CD4-positive, CD25-positive, alpha-beta regulatory T cell (primary cell): ENCODE results near the gene CREM. TPM values are rescaled to one million over a fixed set of nuclear protein-coding genes. Genes with fewer than 3 reads are reported as not detected.
"Not testable (repeated sequence)": the region's sequence is repeated elsewhere in the genome, so short reads cannot be mapped to it uniquely, and the experiment has no call there.

Experiments used
- ATAC-seq, 2 donors: fragments of 150-1000 bp; cut with Tn5 transposase; one replicate each; pipeline ENCODE4 v1.10.0; 2021; ENCODE audit warnings: low read depth in 2 of 2, moderate number of reproducible peaks in 2 of 2, moderate library complexity in 1 of 2
- DNase-seq, 3 donors: peaks; one replicate each; pipeline versions ENCODE4 v3.0.0 to v3.0.0-alpha.2; 2012 to 2022; ENCODE audit warnings: mixed read lengths in 1 of 3
- H3K27ac ChIP-seq: one replicate; pipeline ENCODE4 v1.7.0; 2013; ENCODE audit warnings: mild to moderate bottlenecking, low read length; ENCODE audit not compliant: insufficient read depth, poor library complexity, severe bottlenecking
- H3K27me3 ChIP-seq: one replicate; pipeline ENCODE4 v1.7.0; 2013; ENCODE audit warnings: low read length; ENCODE audit not compliant: control insufficient read depth, insufficient read depth
- H3K36me3 ChIP-seq: one replicate; pipeline ENCODE4 v1.7.0; 2013; ENCODE audit warnings: mild to moderate bottlenecking, low read length, moderate library complexity; ENCODE audit not compliant: control insufficient read depth, insufficient read depth
- H3K4me1 ChIP-seq: 2 replicates; pipeline ENCODE4 v1.7.0; 2013; ENCODE audit warnings: mild to moderate bottlenecking, low read length; ENCODE audit not compliant: insufficient read depth, control insufficient read depth, poor library complexity, severe bottlenecking
- H3K4me3 ChIP-seq: one replicate; pipeline ENCODE4 v1.7.0; 2013; ENCODE audit warnings: low read depth, mild to moderate bottlenecking, low read length, moderate library complexity
- H3K9me3 ChIP-seq, 2 experiments: 1 replicate in 1 of 2; 2 replicates in 1 of 2; pipeline ENCODE4 v1.7.0; 2013; ENCODE audit warnings: low read length in 2 of 2, mild to moderate bottlenecking in 1 of 2, moderate library complexity in 1 of 2; ENCODE audit not compliant: control insufficient read depth in 2 of 2
- H3K27ac Mint-ChIP-seq, 3 donors: one replicate each; pipeline ENCODE4 v1.8.0; 2020 to 2022; ENCODE audit warnings: mild to moderate bottlenecking in 3 of 3, mixed read lengths in 3 of 3, moderate library complexity in 2 of 3
- H3K27me3 Mint-ChIP-seq: one replicate; pipeline ENCODE4 v1.8.0; 2022; ENCODE audit warnings: mild to moderate bottlenecking, mixed read lengths
- H3K36me3 Mint-ChIP-seq: one replicate; pipeline ENCODE4 v1.8.0; 2020; ENCODE audit warnings: mixed read lengths
- H3K4me1 Mint-ChIP-seq, 4 donors: one replicate each; pipeline ENCODE4 v1.8.0; 2020 to 2022; ENCODE audit warnings: mixed read lengths in 4 of 4, mild to moderate bottlenecking in 1 of 4
- H3K4me3 Mint-ChIP-seq, 4 donors: one replicate each; pipeline ENCODE4 v1.8.0; 2020 to 2022; ENCODE audit warnings: mild to moderate bottlenecking in 4 of 4, mixed read lengths in 4 of 4, moderate library complexity in 3 of 4
- H3K9me3 Mint-ChIP-seq, 7 donors: one replicate each; pipeline ENCODE4 v1.8.0; 2020 to 2022; ENCODE audit warnings: mixed read lengths in 7 of 7, mild to moderate bottlenecking in 3 of 7, moderate library complexity in 2 of 7
- polyA plus RNA-seq, 4 donors: library from polyadenylated mRNA; unstranded; fragments of 300-500 nt; fragmentation: Illumina TruSeq; gene quantifications; one replicate each; pipeline ENCODE4 v1.2.3, GENCODE V29; 2021
- total RNA-seq: library from RNA; stranded (reverse); gene quantifications from one replicate; pipeline ENCODE4 v1.2.3, GENCODE V29; 2022

CREM gene
- total and polyA plus RNA-seq, 5 donors from 2014 or later: 24.6 to 121 (median 30.2) TPM

GRCh38 chr10:35214607-35215020 is 88.0 kb downstream of the CREM start:
- Mint-ChIP-seq H3K27me3 (peaks cover 8% of the 10 kb centered on the region), H3K4me3 (no peak overlapping the region), H3K36me3 (peaks cover 7% of the 10 kb centered on the region), H3K27ac (no peak overlapping the region), H3K9me3 (no peaks in the 10 kb centered on the region), H3K4me1 (peaks cover 12 to 19% (median 16%) of the 10 kb centered on the region in 4 donors)
- DNase-seq (no peak), ATAC-seq (no peak)
- Histone ChIP-seq H3K27me3 (no peaks in the 10 kb centered on the region), H3K36me3 (peaks cover 3% of the 10 kb centered on the region), H3K4me1 (peaks cover 6% of the 10 kb centered on the region), H3K9me3 (no peaks in the 10 kb centered on the region), H3K27ac (no peak overlapping the region), H3K4me3 (no peak overlapping the region)

GRCh38 chr10:35215107-35215506 is 88.5 kb downstream of the CREM start:
- Histone ChIP-seq H3K27ac (no peak overlapping the region), H3K4me1 (peaks cover 6% of the 10 kb centered on the region), H3K27me3 (no peaks in the 10 kb centered on the region), H3K4me3 (no peak overlapping the region), H3K36me3 (peaks cover 3% of the 10 kb centered on the region), H3K9me3 (no peaks in the 10 kb centered on the region)
- no peak overlapping the region for H3K4me3 Mint-ChIP-seq
- H3K27me3 Mint-ChIP-seq: peaks cover 8% of the 10 kb centered on the region
- no peak overlapping the region for H3K27ac Mint-ChIP-seq
- peaks cover 7% of the 10 kb centered on the region for H3K36me3 Mint-ChIP-seq
- peaks cover 8 to 18% (median 15%) of the 10 kb centered on the region in 4 donors for H3K4me1 Mint-ChIP-seq
- no peak for DNase-seq
- ATAC-seq: no peak
- H3K9me3 Mint-ChIP-seq: no peaks in the 10 kb centered on the region

DNA sequence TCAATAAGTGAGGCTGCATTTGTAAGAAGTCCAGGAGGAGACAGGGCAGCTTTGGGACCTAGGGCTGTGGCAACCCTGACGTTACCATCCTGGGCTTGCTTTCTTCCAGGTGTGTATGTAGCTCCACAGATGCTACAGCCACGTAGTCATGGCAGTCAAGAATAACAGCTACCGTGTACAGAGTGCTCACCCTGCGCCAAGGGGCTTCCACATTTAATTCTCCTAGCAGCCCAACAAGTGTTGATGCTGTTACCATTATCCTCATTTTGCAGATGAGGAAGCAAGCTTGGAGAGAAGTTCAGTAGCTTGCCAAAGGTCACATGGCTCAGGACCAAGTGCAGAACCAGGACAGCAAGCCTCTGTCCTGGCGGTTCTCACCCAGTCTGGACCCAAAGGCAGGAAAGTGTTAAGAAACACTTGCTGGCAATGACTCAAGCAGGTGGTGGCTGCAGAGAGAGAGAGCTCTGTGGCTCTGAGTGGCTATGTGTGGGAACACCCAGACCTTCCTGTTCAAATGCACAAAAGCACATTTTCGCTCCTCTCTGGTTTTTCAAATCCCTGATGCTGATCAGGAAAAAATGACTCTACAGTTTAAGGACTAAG is 89.8 kb downstream of the CREM start:
- no peak overlapping the region for H3K27ac Mint-ChIP-seq
- H3K27me3 Mint-ChIP-seq: peaks cover 8% of the 10 kb centered on the region
- ATAC-seq: no peak
- Histone ChIP-seq H3K4me1 (peaks cover 6% of the 10 kb centered on the region), H3K36me3 (peaks cover 1% of the 10 kb centered on the region), H3K27me3 (no peaks in the 10 kb centered on the region), H3K9me3 (no peaks in the 10 kb centered on the region), H3K27ac (no peak overlapping the region), H3K4me3 (no peak overlapping the region)
- no peaks in the 10 kb centered on the region for H3K9me3 Mint-ChIP-seq
- DNase-seq: no peak
- peaks cover 7 to 13% (median 10%) of the 10 kb centered on the region in 4 donors for H3K4me1 Mint-ChIP-seq
- H3K36me3 Mint-ChIP-seq: peaks cover under 1% of the 10 kb centered on the region
- H3K4me3 Mint-ChIP-seq: no peak overlapping the region

- H3K36me3 ChIP-seq, H3K4me1 ChIP-seq, H3K4me3 Mint-ChIP-seq, H3K36me3 Mint-ChIP-seq, ATAC-seq, H3K9me3 Mint-ChIP-seq, H3K27me3 ChIP-seq, H3K27ac ChIP-seq, H3K9me3 ChIP-seq, H3K4me3 ChIP-seq, H3K27me3 Mint-ChIP-seq, DNase-seq: not testable (repeated sequence)
- Mint-ChIP-seq H3K27ac (peak overlapping the region in 1 of 3 donors; percentile 35), H3K4me1 (peaks cover 7 to 13% (median 10%) of the 10 kb centered on the region in 4 donors)
Measured at GRCh38 chr10:35216956-35217355, 90.3 kb downstream of the CREM start.

GRCh38 chr10:35217455-35217854 is 90.8 kb downstream of the CREM start:
- peaks cover 7 to 13% (median 10%) of the 10 kb centered on the region in 4 donors for H3K4me1 Mint-ChIP-seq
- no peak overlapping the region for H3K27ac ChIP-seq
- peak overlapping the region in 1 of 3 donors; percentile 35 for H3K27ac Mint-ChIP-seq
- ATAC-seq (no peak), DNase-seq (no peak)
- no peaks in the 10 kb centered on the region for H3K36me3 Mint-ChIP-seq
- H3K4me3 Mint-ChIP-seq: no peak overlapping the region
- no peak overlapping the region for H3K4me3 ChIP-seq
- H3K27me3 ChIP-seq: no peaks in the 10 kb centered on the region
- peaks cover 6% of the 10 kb centered on the region for H3K4me1 ChIP-seq
- no peaks in the 10 kb centered on the region for H3K9me3 Mint-ChIP-seq
- H3K36me3 ChIP-seq: no peaks in the 10 kb centered on the region
- peaks cover 8% of the 10 kb centered on the region for H3K27me3 Mint-ChIP-seq
- H3K9me3 ChIP-seq: no peaks in the 10 kb centered on the region

- Histone ChIP-seq H3K9me3 (no peaks in the 10 kb centered on the region), H3K4me3 (no peak overlapping the region), H3K36me3 (no peaks in the 10 kb centered on the region), H3K27me3 (no peaks in the 10 kb centered on the region), H3K27ac (no peak overlapping the region), H3K4me1 (peaks cover 6% of the 10 kb centered on the region)
- Mint-ChIP-seq H3K4me1 (peaks cover 7 to 13% (median 10%) of the 10 kb centered on the region in 4 donors), H3K27ac (peak overlapping the region; percentile 22 to 85 (median 62)), H3K9me3 (no peaks in the 10 kb centered on the region), H3K4me3 (peak overlapping the region in 3 of 4 donors; percentile 0 to 81 (median 69)), H3K36me3 (no peaks in the 10 kb centered on the region), H3K27me3 (peaks cover 8% of the 10 kb centered on the region)
- peak; percentile 66 to 92 (median 81) for DNase-seq
- ATAC-seq: peak; percentile 68 to 76
Measured at GRCh38 chr10:35218339-35218955, 91.8 kb downstream of the CREM start.

GRCh38 chr10:35219292-35219691 is 92.6 kb downstream of the CREM start:
- peaks cover 8% of the 10 kb centered on the region for H3K27me3 Mint-ChIP-seq
- ATAC-seq: no peak

More at GRCh38 chr10:35219292-35219691, 92.6 kb downstream of the CREM start:
- DNase-seq: no peak
- Mint-ChIP-seq H3K4me1 (peaks cover 7 to 13% (median 10%) of the 10 kb centered on the region in 4 donors), H3K4me3 (no peak overlapping the region), H3K9me3 (no peaks in the 10 kb centered on the region), H3K36me3 (no peaks in the 10 kb centered on the region), H3K27ac (no peak overlapping the region)
- no peak overlapping the region for H3K27ac ChIP-seq
- no peak overlapping the region for H3K4me3 ChIP-seq
- H3K36me3 ChIP-seq: no peaks in the 10 kb centered on the region
- H3K9me3 ChIP-seq: no peaks in the 10 kb centered on the region
- no peaks in the 10 kb centered on the region for H3K27me3 ChIP-seq
- peaks cover 6% of the 10 kb centered on the region for H3K4me1 ChIP-seq
